BJ (cell line): ENCODE data around the gene ACOX3. TPM values are rescaled to one million over a fixed set of nuclear protein-coding genes. Genes with fewer than 3 reads are reported as not detected.

Experiments
- CTCF ChIA-PET: fragments of 350-600 bp; formaldehyde crosslinking; extraction: SDS; loops from one replicate; lab custom pipeline; 2021; ENCODE audit warnings: antibody characterized with exemption, inconsistent platforms; lab: Yijun Ruan, JAX
- POLR2A ChIA-PET: fragments of 300-600 bp; sonication (Branson Sonifier 250); formaldehyde crosslinking; extraction: SDS; loops from one replicate; lab custom pipeline; 2021; ENCODE audit warnings: antibody characterized with exemption; lab: Charles Lee
- DNase-seq: peaks from one replicate; pipeline ENCODE4 v3.0.0-alpha.2; 2011; ENCODE audit warnings: low read depth
- H3K27me3 ChIP-seq: 2 replicates; pipeline ENCODE4 v1.6.0; 2011; ENCODE audit warnings: low read length; ENCODE audit not compliant: control insufficient read depth, insufficient read depth
- H3K36me3 ChIP-seq: 2 replicates; pipeline ENCODE4 v1.5.1; 2011; ENCODE audit warnings: low read length; ENCODE audit not compliant: control insufficient read depth, insufficient read depth
- H3K4me3 ChIP-seq: 2 replicates; pipeline ENCODE4 v1.5.1; 2011; ENCODE audit warnings: low read depth, mild to moderate bottlenecking, control low read depth, low read length
- polyA plus RNA-seq: library from polyadenylated mRNA; depleted of rRNA; stranded (reverse); fragments of >200 nt; gene quantifications from 2 replicates; pipeline ENCODE4 v1.2.3, GENCODE V29; 2011
- TF ChIP-seq, protein P1 (sequence below): IDR thresholded peaks from 2 replicates; pipeline ENCODE4 v1.5.1; 2011; ENCODE audit warnings: low read depth, mild to moderate bottlenecking, control low read depth, inconsistent platforms, low read length, moderate library complexity; ENCODE audit not compliant: insufficient read depth

Gene ACOX3
- polyA plus RNA-seq, 1 experiment: 10.2 TPM

GRCh38 chr4:8328456-8328855 lies 112.1 kb downstream of the ACOX3 start:
- Histone ChIP-seq H3K36me3 (no peaks in the 10 kb centered on the region), H3K4me3 (no peak overlapping the region), H3K27me3 (no peaks in the 10 kb centered on the region; the same call in 1 of the 2 replicates)
- ChIA-PET CTCF (interaction anchor here (1.1 to 1.4 kb wide), 2 partner anchors 18 to 86 kb away, joined by 4 read pairs; no protein-coding TSS in a partner anchor), POLR2A (no interaction called here)
- DNase-seq: no peak
- TF ChIP-seq, protein P1, sequence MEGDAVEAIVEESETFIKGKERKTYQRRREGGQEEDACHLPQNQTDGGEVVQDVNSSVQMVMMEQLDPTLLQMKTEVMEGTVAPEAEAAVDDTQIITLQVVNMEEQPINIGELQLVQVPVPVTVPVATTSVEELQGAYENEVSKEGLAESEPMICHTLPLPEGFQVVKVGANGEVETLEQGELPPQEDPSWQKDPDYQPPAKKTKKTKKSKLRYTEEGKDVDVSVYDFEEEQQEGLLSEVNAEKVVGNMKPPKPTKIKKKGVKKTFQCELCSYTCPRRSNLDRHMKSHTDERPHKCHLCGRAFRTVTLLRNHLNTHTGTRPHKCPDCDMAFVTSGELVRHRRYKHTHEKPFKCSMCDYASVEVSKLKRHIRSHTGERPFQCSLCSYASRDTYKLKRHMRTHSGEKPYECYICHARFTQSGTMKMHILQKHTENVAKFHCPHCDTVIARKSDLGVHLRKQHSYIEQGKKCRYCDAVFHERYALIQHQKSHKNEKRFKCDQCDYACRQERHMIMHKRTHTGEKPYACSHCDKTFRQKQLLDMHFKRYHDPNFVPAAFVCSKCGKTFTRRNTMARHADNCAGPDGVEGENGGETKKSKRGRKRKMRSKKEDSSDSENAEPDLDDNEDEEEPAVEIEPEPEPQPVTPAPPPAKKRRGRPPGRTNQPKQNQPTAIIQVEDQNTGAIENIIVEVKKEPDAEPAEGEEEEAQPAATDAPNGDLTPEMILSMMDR: no peak

- no peak for DNase-seq
- Histone ChIP-seq H3K4me3 (no peak overlapping the region), H3K27me3 (no peaks in the 10 kb centered on the region; the same call in 1 of the 2 replicates), H3K36me3 (no peaks in the 10 kb centered on the region)
- POLR2A ChIA-PET: no interaction called here
- TF ChIP-seq, protein P1: no peak
- CTCF ChIA-PET: no interaction called here
These were observed 114.3 kb downstream of the ACOX3 start for GRCh38 chr4:8326206-8326605.

DNA sequence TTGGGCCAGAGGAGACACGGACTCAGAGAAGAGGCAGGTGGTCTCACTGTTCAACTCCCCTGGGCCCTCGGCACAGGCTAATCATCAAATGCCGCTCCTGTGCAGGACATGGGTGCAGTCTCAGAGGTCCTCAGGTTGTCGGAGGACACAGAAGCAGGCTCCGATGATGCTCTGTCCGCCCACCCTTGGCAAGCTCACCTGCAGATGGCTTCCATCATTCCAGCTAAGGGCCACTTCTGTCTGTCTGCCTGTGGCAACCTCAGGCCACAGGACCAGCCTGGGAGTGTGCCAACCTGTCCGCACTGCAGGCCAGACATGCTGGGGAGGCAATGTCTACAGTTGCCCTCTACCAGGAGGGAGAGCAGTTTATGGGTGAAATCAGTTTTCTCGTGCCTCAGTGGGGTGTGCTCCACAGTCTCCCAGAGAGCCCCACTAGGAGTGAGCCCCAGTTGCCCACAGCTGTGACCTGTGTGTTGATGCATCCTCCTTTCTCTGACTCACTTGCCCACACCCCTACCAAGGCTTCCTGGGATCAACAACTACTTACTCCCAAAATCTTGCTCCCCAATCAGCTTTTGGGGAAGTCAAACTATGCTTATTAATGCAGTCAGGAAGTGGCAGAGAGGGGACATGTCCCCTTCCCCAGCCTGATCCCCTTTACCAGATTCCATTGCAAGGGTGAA lies 115.1 kb downstream of the ACOX3 start:
- TF ChIP-seq, protein P1: no peak
- Histone ChIP-seq H3K4me3 (no peak overlapping the region), H3K36me3 (no peaks in the 10 kb centered on the region), H3K27me3 (no peaks in the 10 kb centered on the region; the same call in 1 of the 2 replicates)
- DNase-seq: no peak
- CTCF ChIA-PET: no interaction called here
- POLR2A ChIA-PET: no interaction called here

GRCh38 chr4:8324640-8325239 lies 115.8 kb downstream of the ACOX3 start:
- TF ChIP-seq, protein P1: no peak
- DNase-seq: no peak
- H3K4me3 ChIP-seq: no peak overlapping the region
- ChIA-PET CTCF (no interaction called here), POLR2A (no interaction called here)
- no peaks in the 10 kb centered on the region; the same call in 1 of the 2 replicates for H3K27me3 ChIP-seq
- H3K36me3 ChIP-seq: no peaks in the 10 kb centered on the region

GRCh38 chr4:8323947-8324555 lies 116.5 kb downstream of the ACOX3 start:
- no peaks in the 10 kb centered on the region; the same call in 1 of the 2 replicates for H3K27me3 ChIP-seq
- TF ChIP-seq, protein P1: no peak
- ChIA-PET CTCF (no interaction called here), POLR2A (no interaction called here)
- no peak overlapping the region for H3K4me3 ChIP-seq
- H3K36me3 ChIP-seq: no peaks in the 10 kb centered on the region
- no peak for DNase-seq
